Smooth muscle cell (in vitro differentiated cells): Measurements from ENCODE around the gene C16orf95. TPM values are rescaled to one million over a fixed set of nuclear protein-coding genes. Genes with fewer than 3 reads are reported as not detected.

Experiments used
- DNase-seq: peaks from one replicate; lab custom pipeline; 2025; ENCODE audit not compliant: unreplicated experiment; lab: John Stamatoyannopoulos, UW
- H2AFZ ChIP-seq: fragments of 200-600 bp; sonication (generic); 2 replicates; pipeline ENCODE4 v1.6.0; 2016; ENCODE audit warnings: antibody characterized with exemption, low read depth, mild to moderate bottlenecking
- H3F3A ChIP-seq: fragments of 200-600 bp; sonication (generic); 2 replicates; pipeline ENCODE4 v1.6.0; 2017; ENCODE audit warnings: antibody characterized with exemption, low read depth
- H3K27ac ChIP-seq: fragments of 200-600 bp; sonication (generic); 2 replicates; pipeline ENCODE4 v1.5.1; 2016; ENCODE audit warnings: low read depth, mild to moderate bottlenecking
- H3K27me3 ChIP-seq: fragments of 200-600 bp; sonication (generic); 2 replicates; pipeline ENCODE4 v1.6.1; 2016; ENCODE audit warnings: low read depth, mild to moderate bottlenecking
- H3K36me3 ChIP-seq: fragments of 200-600 bp; sonication (generic); 2 replicates; pipeline ENCODE4 v1.5.1; 2016; ENCODE audit warnings: low read depth
- H3K4me1 ChIP-seq: fragments of 200-600 bp; sonication (generic); 2 replicates; pipeline ENCODE4 v1.5.1; 2016; ENCODE audit warnings: low read depth
- H3K4me2 ChIP-seq: fragments of 200-600 bp; sonication (generic); 2 replicates; pipeline ENCODE4 v1.6.0; 2016; ENCODE audit warnings: mild to moderate bottlenecking
- H3K4me3 ChIP-seq: fragments of 200-600 bp; sonication (generic); 2 replicates; pipeline ENCODE4 v1.5.1; 2016; ENCODE audit warnings: mild to moderate bottlenecking
- H3K79me2 ChIP-seq: fragments of 200-600 bp; sonication (generic); 2 replicates; pipeline ENCODE4 v1.6.0; 2016; ENCODE audit warnings: low read depth, mild to moderate bottlenecking
- H3K9ac ChIP-seq: fragments of 200-600 bp; sonication (generic); 2 replicates; pipeline ENCODE4 v1.6.0; 2016; ENCODE audit warnings: low read depth
- H3K9me3 ChIP-seq: fragments of 200-600 bp; sonication (generic); replicated peaks from 2 replicates; pipeline ENCODE4 v1.5.1; 2016; ENCODE audit warnings: low read depth
- H4K20me1 ChIP-seq: fragments of 200-600 bp; sonication (generic); 2 replicates; pipeline ENCODE4 v1.6.0; 2016; ENCODE audit warnings: low read depth
- CTCF ChIP-seq: fragments of 200-600 bp; sonication (generic); IDR thresholded peaks from 2 replicates; pipeline ENCODE4 v1.5.1; 2017; ENCODE audit warnings: borderline replicate concordance, mild to moderate bottlenecking, antibody characterized with exemption; ENCODE audit not compliant: insufficient read depth, poor library complexity, severe bottlenecking
- WGBS: methylation state at CpG from one replicate; pipeline ENCODE4 v1.1.7; 2016; ENCODE audit warnings: low lambda C conversion rate; 5-methylcytosine and 5-hydroxymethylcytosine counted together
- polyA plus RNA-seq: library from polyadenylated mRNA; unstranded; fragments of >200 nt; fragmentation: Nextera tagmentation; extraction: Ambion mirVana; gene quantifications from 2 replicates; pipeline ENCODE4 v1.2.1, GENCODE V29; 2016
- total RNA-seq: library from RNA; depleted of rRNA; stranded (reverse); fragments of >200 nt; gene quantifications from 2 replicates; pipeline ENCODE4 v1.2.3, GENCODE V29; 2014

Gene C16orf95
- total and polyA plus RNA-seq, 2 experiments from 2014 or later = 7.7 to 8.0 TPM

DNA sequence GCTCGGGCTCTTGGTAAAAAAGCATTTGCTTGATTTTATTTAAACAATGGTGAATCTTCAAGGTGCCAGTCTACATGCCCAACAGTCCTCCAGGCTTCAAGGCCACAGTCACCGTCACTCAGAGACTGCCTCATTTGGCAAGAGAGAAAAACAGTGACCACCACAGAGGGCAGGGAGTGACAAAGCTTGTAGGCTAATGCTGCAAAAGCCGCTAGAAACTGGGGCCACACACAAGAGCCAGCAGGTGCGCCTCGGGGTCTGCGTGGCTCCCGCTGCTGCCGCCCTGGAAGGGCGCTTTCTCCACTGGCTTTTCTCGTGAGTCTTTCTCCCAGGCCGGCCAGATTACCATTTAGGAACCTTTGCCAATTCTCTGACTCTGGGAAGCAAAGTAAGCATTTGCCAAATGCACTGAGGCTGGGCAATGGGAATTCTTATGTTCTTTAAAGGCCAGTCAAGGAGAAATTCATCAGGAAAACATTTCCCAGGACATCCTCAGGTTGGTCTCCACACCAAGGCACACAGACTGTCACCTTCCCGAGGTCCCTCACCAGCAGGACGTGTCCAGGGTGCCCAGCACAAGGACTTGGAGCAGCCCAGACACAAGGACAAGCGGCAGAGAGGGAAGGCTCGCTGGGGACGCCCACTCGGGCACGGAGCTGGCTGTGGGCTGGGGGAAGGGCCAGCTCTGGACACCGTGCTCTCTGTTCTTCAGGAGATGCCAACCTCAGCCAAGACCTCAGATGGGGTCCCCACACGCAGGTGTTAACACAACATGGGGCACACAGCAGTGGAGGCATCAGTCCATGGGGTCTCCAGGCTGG, 12.5 kb upstream of the C16orf95 start:
- no peaks in the 10 kb centered on the region for H3K27me3 ChIP-seq
- H3F3A ChIP-seq = no peaks in the 10 kb centered on the region
- peaks cover 20% of the 10 kb centered on the region for H4K20me1 ChIP-seq
- H3K36me3 ChIP-seq = no peaks in the 10 kb centered on the region
- no peaks in the 10 kb centered on the region for H3K9me3 ChIP-seq
- no peaks in the 10 kb centered on the region for H3K4me1 ChIP-seq
- H3K79me2 ChIP-seq = no peaks in the 10 kb centered on the region
- H3K9ac ChIP-seq = no peak overlapping the region
- H2AFZ ChIP-seq = no peak overlapping the region
- H3K27ac ChIP-seq = no peak overlapping the region
- H3K4me3 ChIP-seq = no peak overlapping the region
- WGBS = 93% methylated on average over 20 of the region's 20 CpGs
- no peak for TF ChIP-seq CTCF
- DNase-seq = no peak
- no peak overlapping the region for H3K4me2 ChIP-seq

DNA sequence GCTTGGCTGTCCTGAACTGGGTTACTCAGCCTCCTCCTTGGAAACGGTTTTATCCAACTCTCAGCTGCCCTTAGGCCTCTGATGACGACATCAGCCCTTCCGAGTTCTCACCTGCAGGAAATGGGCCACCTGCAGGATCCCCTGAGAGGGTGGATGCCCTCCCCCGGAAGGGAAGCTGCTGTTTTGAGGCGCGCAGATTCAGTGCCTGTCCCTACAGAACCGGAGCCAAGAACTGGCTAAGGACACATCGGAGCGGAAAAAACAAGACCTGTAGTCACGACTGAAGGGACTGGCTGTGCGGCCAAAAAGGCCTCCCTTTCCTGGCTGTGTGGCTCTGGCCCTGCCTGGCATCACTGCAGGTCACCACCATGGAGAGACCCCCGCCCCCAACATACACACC, 11.7 kb upstream of the C16orf95 start:
- Histone ChIP-seq H2AFZ (no peak overlapping the region), H3K4me3 (no peak overlapping the region), H3F3A (no peaks in the 10 kb centered on the region), H3K4me2 (no peak overlapping the region), H3K27me3 (no peaks in the 10 kb centered on the region), H4K20me1 (peaks cover 20% of the 10 kb centered on the region), H3K9me3 (no peaks in the 10 kb centered on the region), H3K36me3 (no peaks in the 10 kb centered on the region), H3K27ac (no peak overlapping the region), H3K79me2 (no peaks in the 10 kb centered on the region), H3K9ac (no peak overlapping the region), H3K4me1 (no peaks in the 10 kb centered on the region)
- DNase-seq = no peak
- WGBS = 92% methylated on average over 12 of the region's 12 CpGs
- TF ChIP-seq CTCF = no peak

DNA sequence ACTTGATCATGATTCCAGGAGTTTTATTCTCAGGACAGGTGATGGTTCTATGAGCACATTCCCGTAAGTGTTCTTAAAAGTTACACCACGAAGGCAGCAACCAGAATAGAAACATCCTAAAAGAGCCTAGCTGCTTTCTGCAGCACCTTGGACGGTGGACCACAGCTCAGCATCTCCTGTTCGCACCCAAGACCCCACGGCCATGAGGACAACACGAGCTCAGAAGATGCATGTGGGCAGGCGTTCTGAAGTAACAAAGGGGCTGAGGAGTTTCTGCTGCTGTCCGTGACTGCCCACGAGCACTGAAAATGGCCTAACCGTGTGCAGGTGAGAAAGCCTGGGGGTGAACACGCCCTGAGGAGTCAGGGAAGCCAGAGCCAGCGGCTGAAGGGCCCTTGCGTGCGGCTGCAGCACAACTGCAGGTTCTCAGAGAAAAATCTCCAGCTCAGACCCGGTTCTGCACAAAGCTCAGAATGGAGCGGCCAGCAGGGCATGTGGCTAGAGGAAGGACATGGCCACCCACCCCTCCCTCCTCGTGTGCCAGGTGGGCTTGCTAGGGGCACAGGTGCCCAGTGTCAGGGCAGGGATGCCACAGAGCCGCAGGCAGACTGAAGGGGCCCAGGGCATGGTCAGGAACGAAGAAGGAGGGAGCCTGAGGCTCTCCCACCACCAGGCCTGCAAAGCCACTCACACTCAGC, 10.8 kb upstream of the C16orf95 start:
- no peak overlapping the region for H2AFZ ChIP-seq
- no peak for DNase-seq
- H3K4me2 ChIP-seq = no peak overlapping the region
- no peaks in the 10 kb centered on the region for H3F3A ChIP-seq
- no peak overlapping the region for H3K4me3 ChIP-seq
- H3K9me3 ChIP-seq = no peaks in the 10 kb centered on the region
- no peak for TF ChIP-seq CTCF
- peaks cover 20% of the 10 kb centered on the region for H4K20me1 ChIP-seq
- H3K36me3 ChIP-seq = no peaks in the 10 kb centered on the region
- H3K27me3 ChIP-seq = no peaks in the 10 kb centered on the region
- H3K79me2 ChIP-seq = no peaks in the 10 kb centered on the region
- H3K9ac ChIP-seq = no peak overlapping the region
- H3K27ac ChIP-seq = no peak overlapping the region
- no peaks in the 10 kb centered on the region for H3K4me1 ChIP-seq
- WGBS = 95% methylated on average over 19 of the region's 19 CpGs
